Measurements from ENCODE around the gene PLEKHJ1. TPM values are rescaled to one million over a fixed set of nuclear protein-coding genes. Genes with fewer than 3 reads are reported as not detected.
"Not testable (repeated sequence)": the region's sequence is repeated elsewhere in the genome, so short reads cannot be mapped to it uniquely, and the experiment has no call there.

The PLEKHJ1 gene
- polyA plus RNA-seq, 3 donors: 64.6 to 108 (median 84.1) TPM

DNA sequence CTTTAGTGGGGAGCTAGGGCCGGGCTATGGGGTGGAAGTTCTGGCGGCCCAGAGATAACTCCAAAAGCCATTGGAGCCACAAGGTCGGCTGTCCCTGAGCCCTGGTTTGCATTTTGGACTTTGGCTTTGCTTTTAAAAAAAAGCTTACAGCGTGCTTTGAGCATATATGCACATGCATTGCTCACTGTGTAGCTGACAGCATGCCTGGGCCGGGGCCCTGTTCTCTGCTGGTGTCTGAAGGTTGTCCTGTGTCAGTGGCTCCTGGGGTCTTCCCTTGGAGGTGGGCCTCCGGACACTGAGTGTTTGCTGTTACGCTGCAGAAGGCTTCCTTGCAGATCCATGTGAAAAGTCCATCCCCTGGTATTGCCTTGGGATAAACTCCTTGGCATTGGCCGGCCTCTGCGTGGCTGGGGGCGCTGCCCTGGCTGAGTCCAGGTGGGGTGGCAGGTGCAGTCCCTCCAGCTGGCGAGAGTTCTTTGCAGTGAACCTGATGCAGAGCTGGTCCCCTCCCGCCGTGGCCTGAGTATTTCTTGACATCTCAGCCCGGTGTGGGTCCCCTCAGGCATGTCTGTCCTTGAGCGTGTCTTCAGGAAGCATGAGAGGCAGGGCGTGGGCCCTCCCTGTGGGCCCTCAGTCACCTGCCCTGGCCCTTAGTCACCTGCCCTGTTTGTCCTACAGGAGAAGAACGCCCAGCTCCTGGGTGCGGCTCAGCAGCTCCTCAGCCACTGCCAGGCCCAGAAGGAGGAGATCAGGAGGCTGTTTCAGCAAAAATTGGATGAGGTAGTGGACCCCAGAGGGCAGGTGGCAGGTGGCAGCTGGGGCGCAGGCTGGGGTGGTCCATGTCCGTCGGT lies 23.0 kb downstream of the PLEKHJ1 start:
- H3K27ac ChIP-seq (ENCODE audit: low read depth, low read length): no peak overlapping the region

DNA sequence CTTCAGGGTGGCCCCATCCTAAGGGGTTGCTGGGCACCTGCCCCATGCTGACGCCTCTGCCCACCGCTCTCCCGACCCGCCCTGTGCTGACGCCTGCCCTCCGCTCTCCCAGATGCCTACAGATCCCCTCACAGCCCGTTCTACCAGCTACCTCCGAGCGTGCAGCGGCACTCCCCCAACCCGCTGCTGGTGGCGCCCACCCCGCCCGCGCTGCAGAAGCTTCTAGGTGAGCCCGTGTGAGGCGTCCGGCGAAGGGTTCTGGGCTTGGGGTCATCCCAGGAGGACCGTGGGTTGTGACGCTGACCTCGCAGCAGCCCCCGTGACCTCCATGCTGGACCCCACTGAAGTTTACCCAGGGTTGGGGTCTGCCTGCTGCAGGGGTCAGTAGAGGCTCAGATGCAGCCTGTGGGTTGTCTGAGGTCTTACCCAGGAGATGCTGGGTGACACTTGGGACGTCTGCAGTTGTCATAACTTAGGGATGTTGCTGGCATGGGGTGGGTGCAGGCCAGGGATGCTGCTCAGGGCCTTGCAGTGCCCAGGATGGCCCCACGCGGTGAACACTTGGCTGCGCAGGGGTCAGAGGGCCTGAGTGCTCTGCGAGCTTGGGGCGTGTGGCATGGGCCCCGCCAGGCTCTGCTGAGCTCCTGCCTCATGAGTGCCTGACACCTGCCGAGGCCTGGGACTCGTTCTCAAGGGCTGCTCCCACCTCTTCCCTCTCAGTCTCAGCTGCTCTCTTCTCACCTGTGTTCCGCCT lies 25.0 kb downstream of the PLEKHJ1 start:
- H3K27ac ChIP-seq (ENCODE audit: low read depth, low read length): no peak overlapping the region
- WGBS, 3 donors: 93 to 96% (median 96%) methylated on average over 33 of the region's 33 CpGs

More for the DNA sequence above, 23.0 kb downstream of the PLEKHJ1 start:
- WGBS, 3 donors: 87 to 94% (median 91%) methylated on average over 21 of the region's 21 CpGs

GRCh38 chr19:2210206-2210605 lies 25.9 kb downstream of the PLEKHJ1 start:
- H3K27ac ChIP-seq (ENCODE audit: low read depth, low read length): no peak overlapping the region
- WGBS, 3 donors: 88 to 92% (median 88%) methylated on average over 20 to 21 of the region's 21 CpGs

GRCh38 chr19:2209408-2209807 lies 26.7 kb downstream of the PLEKHJ1 start:
- WGBS, 3 donors: 85 to 89% (median 87%) methylated on average over 15 to 17 of the region's 17 CpGs
- H3K27ac ChIP-seq (ENCODE audit: low read depth, low read length): no peak overlapping the region

DNA sequence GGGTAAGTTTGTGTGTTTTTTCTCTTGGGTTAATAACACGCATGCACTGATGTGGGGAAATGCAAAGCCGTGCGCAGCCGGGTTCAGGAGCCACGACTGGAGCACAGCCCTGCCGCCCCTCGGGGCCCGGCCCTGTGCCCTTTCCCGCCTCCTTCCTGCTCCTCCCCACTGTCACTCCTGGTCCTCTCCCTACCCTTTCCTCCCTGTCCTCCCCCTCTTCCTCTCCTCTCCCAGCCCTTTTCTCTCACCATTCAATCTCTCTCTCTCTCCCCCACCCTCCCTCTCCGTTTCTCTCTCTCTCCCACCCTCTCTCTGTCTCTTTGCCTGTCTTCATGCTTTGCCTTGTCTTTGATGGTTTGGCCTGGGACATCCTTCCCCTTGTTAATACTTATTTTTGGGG lies 27.2 kb downstream of the PLEKHJ1 start:
- WGBS, 3 donors: 51 to 70% (median 54%) methylated on average over 9 to 10 of the region's 10 CpGs
- H3K27ac ChIP-seq (ENCODE audit: low read depth, low read length): no peak overlapping the region

DNA sequence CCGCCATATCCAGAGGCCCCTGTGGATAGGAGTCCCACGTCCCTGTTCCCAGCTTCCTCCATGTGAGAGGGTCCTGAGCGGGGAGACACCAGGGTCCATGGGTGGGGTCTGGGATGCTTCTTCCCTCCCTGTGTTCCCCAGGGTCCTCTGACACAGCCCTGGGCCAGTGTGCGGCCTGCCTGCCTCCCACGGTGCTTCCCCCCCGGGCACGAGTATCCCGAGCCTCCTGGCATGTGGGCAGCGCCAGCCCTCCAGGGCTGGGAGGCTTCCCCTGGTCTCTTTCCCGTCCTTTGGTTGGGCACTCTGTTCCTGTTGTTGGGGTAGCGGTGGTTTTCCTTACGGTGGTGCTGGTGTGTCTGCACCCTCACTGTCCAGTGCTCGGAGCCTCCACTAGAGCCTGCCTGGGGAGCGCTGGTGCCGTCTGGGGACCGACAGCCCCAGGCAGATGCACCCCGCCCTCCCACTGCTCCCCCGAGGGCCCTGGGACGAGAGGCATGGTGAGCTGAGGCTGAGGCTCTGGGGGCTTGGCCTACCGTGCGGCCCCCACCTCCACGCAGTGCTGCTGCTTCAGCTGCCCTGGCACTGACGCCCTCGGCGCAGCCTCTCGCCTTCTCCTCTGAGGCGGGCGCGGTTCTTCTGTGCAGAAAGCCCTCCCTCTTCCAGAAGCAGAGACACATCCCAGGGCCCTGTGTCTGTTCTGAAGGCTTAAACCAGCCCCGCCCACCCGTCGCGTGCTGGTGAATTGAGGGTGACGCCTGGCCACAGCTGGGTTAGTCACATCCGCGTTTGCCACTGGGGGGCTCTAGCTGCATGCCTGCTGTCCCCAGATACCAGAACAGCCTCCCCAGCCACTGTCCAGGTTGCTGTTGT lies 27.9 kb downstream of the PLEKHJ1 start:
- no peak overlapping the region for H3K27ac ChIP-seq (ENCODE audit: low read depth, low read length)
- WGBS, 3 donors: 55 to 76% (median 63%) methylated on average over 35 to 36 of the region's 36 CpGs

DNA sequence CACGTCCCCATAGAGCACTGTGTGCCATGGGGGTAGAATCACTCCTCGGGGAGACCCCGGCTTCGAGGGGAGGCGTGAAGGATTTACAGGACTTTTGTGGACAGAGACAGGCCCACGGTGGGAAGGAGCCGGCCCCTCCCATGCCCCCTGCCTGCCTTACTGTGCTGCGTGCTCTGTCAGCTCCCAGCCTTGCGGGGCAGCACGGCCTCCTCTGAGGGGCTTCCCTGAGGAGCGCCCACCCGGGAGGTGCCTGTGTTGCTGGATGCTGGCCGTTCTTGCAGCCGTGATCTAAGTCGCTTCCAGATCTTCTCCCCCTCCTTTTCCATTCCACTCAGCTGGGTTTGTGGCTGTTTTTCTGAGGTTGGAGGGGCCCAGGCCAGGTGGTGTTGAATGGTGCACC lies 29.1 kb downstream of the PLEKHJ1 start:
- no peak overlapping the region for H3K27ac ChIP-seq (ENCODE audit: low read depth, low read length)
- WGBS, 3 donors: 88 to 95% (median 94%) methylated on average over 15 of the region's 15 CpGs

DNA sequence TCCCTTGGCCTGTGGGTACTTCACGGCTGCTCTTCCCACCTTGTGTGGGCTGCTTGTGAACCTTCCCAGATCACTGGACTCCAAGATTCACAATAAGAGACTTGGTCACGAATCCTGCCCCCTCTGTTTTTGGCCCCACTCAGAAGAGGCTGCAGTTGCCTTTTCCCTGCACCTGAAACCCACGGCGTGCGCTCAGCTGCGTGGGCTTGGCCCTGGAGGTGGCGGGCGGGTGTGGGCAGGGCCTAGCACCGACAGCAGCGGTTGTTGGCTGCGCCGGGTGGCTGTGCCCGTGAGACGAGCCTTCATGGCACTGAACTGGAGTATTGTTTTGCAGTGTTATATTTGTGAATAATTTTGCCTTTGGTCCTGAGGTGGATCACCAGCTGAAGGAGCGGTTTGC lies 33.8 kb downstream of the PLEKHJ1 start:
- 91 to 95% (median 92%) methylated on average over 15 of the region's 15 CpGs for WGBS, 3 donors
- H3K27ac ChIP-seq (ENCODE audit: low read depth, low read length): no peak overlapping the region

- WGBS, 3 donors: 92 to 95% (median 94%) methylated on average over 21 of the region's 21 CpGs
- no peak overlapping the region for H3K27ac ChIP-seq (ENCODE audit: low read depth, low read length)
Measured at GRCh38 chr19:2201473-2202148, 34.5 kb downstream of the PLEKHJ1 start.

GRCh38 chr19:2200624-2201294 lies 35.4 kb downstream of the PLEKHJ1 start:
- 95 to 96% (median 96%) methylated on average over 50 of the region's 50 CpGs for WGBS, 3 donors
- H3K27ac ChIP-seq (ENCODE audit: low read depth, low read length): not testable (repeated sequence)

DNA sequence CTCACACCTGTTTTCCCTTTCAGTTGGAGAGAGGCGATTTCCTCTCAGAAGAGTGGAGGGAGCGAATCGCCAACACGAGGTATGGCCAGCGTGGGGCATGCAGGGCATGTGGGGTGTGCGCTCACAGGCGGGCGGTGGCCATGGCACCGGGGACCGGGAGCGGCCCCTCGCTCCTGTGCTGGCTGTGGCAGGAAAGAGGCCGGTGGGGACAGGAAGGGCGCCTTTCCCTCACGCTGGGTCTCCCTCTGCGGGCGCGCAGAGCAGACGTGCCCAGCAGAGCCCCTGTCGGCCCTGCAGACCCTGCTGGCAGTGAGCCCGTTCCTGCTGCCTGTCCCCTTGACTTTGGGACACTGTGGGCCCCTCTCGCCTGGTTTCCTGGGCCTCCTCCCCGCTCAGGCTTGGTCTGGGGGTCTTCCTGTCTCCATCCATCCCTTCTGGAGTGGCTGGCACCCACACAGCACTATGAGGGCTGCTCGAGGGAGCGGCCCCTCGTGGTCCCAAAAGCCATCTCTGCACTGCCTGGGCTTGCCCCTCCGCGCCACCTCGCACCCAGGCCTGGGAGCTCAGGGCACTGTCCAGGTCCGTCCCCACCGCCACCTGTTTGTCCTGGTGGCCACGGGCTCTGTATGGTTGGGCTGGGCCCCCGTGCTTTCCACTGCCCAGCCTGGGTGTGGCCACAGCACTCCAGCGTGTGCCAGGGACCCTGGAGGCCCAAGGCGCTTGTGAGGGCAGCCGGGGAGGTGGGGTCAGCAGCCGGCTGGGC lies 36.1 kb downstream of the PLEKHJ1 start:
- WGBS, 3 donors: 91 to 95% (median 93%) methylated on average over 35 to 37 of the region's 37 CpGs
- no peak overlapping the region for H3K27ac ChIP-seq (ENCODE audit: low read depth, low read length)

- 77 to 82% (median 79%) methylated on average over 14 to 18 of the region's 18 CpGs for WGBS, 3 donors
- no peak overlapping the region for H3K27ac ChIP-seq (ENCODE audit: low read depth, low read length)
Measured at GRCh38 chr19:2199215-2199614, 36.9 kb downstream of the PLEKHJ1 start.

DNA sequence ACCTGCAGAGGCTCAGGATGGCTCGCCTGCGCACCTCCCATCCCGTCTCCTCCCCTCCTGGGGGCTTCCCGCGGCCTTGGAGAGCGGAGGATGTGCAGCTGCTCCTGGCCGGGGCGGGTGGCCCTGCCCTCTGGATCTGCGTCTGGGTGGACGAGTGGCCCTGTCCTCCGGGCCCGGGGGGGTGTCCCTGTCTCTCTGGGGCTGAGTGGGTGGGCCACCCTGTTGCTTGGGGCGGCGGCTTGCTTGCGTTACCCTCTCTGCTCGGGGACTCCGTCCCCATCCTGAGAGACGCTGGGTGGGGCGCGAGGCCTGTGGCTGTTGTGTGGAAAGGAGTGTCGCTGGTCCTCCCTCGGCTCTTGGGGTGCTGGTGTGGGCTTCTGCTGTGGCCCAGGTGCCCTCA lies 37.8 kb downstream of the PLEKHJ1 start:
- no peak overlapping the region for H3K27ac ChIP-seq (ENCODE audit: low read depth, low read length)
- WGBS, 3 donors: 82 to 90% (median 86%) methylated on average over 21 to 22 of the region's 22 CpGs

DNA sequence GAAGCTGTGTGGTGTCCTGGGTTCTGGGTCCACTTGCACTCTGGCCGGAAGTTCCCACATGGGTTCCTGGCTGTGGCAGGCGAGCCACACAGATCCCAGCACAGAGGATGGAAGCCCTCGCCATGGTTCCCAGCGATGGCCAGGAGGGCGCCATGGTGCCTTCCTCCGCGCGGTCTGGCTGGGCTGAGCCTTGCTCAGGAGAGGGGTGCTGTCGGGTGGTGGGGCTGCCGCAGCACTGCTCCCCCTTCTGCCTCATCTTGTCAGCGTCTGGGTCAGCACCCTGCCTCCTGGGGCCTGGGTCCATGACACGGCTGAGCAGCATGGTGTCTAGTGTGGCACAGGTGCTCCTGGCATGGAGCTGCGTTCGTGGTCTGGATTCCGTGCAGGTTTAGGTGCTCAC lies 38.9 kb downstream of the PLEKHJ1 start:
- 93 to 96% (median 93%) methylated on average over 15 of the region's 15 CpGs for WGBS, 3 donors
- no peak overlapping the region for H3K27ac ChIP-seq (ENCODE audit: low read depth, low read length)

GRCh38 chr19:2195914-2196313 lies 40.2 kb downstream of the PLEKHJ1 start:
- WGBS, 3 donors: 94 to 96% (median 96%) methylated on average over 19 of the region's 19 CpGs
- no peak overlapping the region for H3K27ac ChIP-seq (ENCODE audit: low read depth, low read length)

DNA sequence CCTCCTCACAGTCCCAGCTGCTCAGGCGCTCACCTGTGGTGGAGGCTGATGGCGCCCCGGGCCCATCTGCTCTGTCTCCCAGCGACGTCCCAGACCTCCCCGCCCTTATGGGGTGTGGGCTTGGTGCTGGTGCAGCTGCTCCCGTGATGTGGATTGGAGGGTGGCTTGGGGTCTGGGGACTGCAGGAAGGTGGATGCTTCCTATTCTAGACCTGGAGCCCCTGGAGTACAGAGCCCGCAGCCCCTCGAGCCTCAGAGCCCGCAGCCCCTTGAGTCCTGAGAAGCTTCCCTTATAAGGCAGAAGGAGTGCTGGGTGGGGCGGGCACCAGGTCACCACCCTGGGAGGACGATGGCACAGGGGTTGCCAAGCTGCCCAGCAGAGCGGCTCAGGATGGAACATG lies 40.8 kb downstream of the PLEKHJ1 start:
- H3K27ac ChIP-seq (ENCODE audit: low read depth, low read length): no peak overlapping the region
- WGBS, 3 donors: 92 to 95% (median 92%) methylated on average over 13 of the region's 13 CpGs

DNA sequence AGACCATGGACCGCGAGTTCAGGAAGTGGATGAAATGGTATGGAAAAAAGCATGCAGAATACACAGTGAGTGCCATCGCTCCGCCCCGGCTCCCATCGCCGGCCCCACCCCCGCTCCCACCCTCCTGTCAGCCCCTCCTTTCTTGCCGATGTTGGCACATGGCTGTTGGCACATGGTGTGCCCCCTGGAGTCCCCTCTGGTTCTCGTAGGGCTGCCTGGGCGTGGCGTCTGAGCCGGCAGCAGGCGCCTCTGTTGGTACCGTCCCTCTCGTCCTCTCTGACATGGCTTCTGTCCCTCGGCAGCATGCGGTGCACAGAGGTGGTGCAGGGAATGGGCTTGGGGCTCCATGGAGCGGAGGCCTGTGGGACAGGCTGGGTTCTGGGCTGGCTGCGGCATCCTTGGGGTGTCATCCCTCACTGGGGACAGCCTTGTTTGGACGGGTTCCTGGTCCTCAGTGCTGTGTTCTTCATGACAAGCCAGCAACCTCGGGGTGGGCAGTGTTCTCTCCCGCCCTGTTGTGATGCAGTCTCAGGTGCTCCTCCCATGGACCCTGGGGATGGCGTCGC lies 41.5 kb downstream of the PLEKHJ1 start:
- WGBS, 3 donors: 90 to 91% (median 91%) methylated on average over 25 of the region's 25 CpGs
- H3K27ac ChIP-seq (ENCODE audit: low read depth, low read length): no peak overlapping the region
